NCI-H82 treated with DMSO at 0.1 percent for 48 hours (cell line): ENCODE results near the gene FGFBP1.

Experiments
- DNase-seq: peaks from one replicate; lab custom pipeline; 2025; ENCODE audit not compliant: unreplicated experiment; lab: John Stamatoyannopoulos, UW

The FGFBP1 gene

GRCh38 chr4:15913631-15913970 lies 24.9 kb downstream of the FGFBP1 start:
- DNase-seq: no peak

GRCh38 chr4:15912961-15913630 lies 25.4 kb downstream of the FGFBP1 start:
- DNase-seq: no peak

DNA sequence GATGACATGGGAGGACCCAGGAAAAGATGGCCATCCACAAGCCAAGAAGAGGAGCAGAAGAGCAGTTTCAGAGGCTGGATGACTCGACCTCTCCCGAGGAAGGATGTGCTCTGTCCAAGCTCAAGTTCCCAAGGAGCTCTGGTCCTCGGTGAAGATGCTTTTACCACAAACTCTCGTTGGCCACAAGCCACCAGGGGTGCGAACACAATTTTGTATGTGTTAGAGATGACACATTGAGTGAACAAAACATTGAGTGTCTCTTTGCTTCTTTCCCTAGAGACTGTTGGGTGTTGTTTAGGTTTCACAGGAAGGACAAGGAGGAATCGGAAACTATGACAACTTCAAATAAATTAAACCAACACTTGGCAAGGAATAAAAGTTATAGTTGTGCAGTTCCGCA lies 26.3 kb downstream of the FGFBP1 start:
- DNase-seq: no peak

- no peak for DNase-seq
Observed at GRCh38 chr4:15910155-15910940, 28.2 kb downstream of the FGFBP1 start.

- DNase-seq: no peak
Observed at GRCh38 chr4:15907430-15907829, 31.1 kb downstream of the FGFBP1 start.

- no peak for DNase-seq
Observed at GRCh38 chr4:15906020-15906443, 32.5 kb downstream of the FGFBP1 start.

DNA sequence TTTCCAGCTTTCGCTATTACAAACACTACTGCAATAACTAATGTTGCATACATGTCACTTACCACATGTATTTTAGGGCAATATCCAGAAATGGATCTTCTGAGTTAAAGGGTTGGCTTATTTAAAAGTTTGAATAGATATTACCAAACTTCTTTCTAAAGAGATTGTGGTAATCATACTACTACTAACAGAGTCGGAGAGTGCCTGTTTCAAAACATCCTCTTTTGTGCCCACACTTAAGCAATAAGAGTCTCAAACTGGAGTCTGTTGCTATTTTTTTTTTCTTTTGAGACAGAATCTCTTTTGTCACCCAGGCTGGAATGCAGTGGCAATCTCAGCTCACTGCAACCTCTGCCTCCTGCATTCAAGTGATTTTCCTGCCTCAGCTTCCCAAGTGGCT lies 35.8 kb downstream of the FGFBP1 start:
- DNase-seq: no peak

- DNase-seq: no peak
Observed at GRCh38 chr4:15901998-15902397, 36.5 kb downstream of the FGFBP1 start.

GRCh38 chr4:15901007-15901406 lies 37.5 kb downstream of the FGFBP1 start:
- DNase-seq: no peak

DNA sequence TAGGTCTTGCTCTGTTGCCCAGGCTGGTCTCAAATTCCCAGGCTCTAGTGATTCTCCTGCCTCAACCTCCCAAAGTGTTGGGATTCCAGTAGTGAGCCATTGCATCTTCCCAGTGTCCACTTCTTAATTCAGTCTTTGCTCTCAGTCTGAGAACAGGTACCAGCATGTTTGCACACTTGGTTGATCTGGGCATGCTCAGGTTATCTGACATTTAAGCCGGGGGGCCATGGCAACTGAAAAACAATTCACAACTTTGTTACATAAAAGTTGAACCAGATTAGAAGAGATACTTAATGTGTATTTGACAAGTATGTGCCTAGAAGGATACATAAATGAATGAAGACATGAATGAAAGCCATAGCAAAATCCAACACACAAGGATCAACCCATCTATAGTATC lies 39.0 kb downstream of the FGFBP1 start:
- no peak for DNase-seq

GRCh38 chr4:15898902-15899301 lies 39.6 kb downstream of the FGFBP1 start:
- DNase-seq: no peak

DNA sequence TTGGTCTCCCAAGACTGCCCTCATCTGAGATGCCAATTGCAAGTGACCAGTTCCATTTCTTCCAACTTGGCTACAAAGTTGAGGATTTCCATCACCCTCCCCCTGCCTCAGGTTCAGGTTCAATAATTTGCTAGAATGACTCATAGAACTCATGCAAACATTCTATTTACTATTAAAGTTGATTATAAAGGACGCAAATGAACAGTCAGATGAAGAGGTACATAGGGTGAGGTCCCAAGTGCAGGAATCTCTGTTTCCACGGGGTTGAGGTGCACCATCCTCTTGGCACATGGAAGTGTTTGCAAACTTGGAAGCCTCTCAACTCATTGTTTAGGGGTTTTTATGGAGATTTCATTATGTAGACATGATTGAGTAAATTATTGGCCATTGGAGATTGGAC lies 41.0 kb downstream of the FGFBP1 start:
- DNase-seq: no peak

- DNase-seq: no peak
Observed at GRCh38 chr4:15894921-15895916, 43.3 kb downstream of the FGFBP1 start.

GRCh38 chr4:15894393-15894792 lies 44.1 kb downstream of the FGFBP1 start:
- DNase-seq: no peak

- DNase-seq: no peak
Observed at GRCh38 chr4:15893962-15894361, 44.6 kb downstream of the FGFBP1 start.

- DNase-seq: peak; percentile 15
Observed at GRCh38 chr4:15891312-15891711, 47.2 kb downstream of the FGFBP1 start.

DNA sequence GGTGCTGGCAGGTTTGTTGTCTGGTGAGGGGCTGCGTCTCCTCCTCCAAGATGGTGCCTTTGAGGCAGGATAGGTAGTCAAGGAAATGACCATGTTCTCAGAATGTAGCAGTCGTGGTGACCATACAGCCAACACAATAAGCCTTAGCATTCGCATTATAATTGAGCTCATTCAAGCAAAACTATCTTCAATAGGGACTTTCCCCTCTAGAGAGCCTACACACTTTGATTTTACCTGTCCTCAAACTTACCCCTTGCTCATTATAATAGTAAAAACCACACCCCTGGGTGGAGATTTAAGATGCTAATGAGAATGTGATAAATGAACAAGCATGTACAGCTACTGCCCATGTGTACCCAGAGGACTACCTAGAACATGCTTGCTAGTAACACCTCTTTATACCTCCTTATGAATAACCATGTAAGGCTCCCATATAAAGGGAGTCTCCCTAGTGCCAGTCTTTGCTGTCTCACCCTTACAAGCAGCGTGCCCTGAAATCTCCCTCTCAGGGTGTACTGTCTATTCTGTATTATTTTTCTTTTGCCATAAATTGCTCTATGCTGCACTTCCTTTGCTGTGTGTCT lies 48.2 kb downstream of the FGFBP1 start:
- no peak for DNase-seq

DNA sequence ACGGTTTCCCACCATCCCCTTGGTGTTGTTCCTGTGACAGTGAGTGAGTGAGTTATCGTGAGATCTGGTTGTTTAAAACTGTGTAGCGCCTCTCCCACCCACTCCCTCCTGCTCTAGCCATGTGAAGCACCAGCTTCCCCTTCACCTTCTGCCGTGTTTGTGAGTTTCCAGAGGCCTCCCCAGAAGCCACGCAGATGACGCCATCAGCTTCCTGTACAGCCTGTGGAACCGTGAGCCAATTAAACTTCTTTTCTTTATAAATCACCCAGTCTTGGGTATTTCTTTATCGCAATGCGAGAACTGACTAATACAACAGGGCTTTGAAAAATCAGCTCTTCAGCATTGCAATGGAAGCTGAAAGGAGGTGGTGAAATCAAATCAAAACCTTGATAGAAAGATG lies 50.0 kb downstream of the FGFBP1 start:
- no peak for DNase-seq
